AG09309 (cell line): Measurements from ENCODE around the gene ANKRD44.

Experiments
- DNase-seq: peaks from one replicate; pipeline ENCODE4 v3.0.0-alpha.2; 2010; ENCODE audit warnings: low read depth
- H3K4me3 ChIP-seq: 2 replicates; pipeline ENCODE4 v1.5.1; 2011; ENCODE audit warnings: mild to moderate bottlenecking, low read depth, low read length, moderate library complexity; ENCODE audit not compliant: control insufficient read depth
- TF ChIP-seq, protein P1 (sequence below): IDR thresholded peaks from 2 replicates; pipeline ENCODE4 v1.5.1; 2011; ENCODE audit warnings: mild to moderate bottlenecking, low read depth, low read length, inconsistent platforms; ENCODE audit not compliant: insufficient read depth, control insufficient read depth; ENCODE audit errors: missing control alignments

The ANKRD44 gene

DNA sequence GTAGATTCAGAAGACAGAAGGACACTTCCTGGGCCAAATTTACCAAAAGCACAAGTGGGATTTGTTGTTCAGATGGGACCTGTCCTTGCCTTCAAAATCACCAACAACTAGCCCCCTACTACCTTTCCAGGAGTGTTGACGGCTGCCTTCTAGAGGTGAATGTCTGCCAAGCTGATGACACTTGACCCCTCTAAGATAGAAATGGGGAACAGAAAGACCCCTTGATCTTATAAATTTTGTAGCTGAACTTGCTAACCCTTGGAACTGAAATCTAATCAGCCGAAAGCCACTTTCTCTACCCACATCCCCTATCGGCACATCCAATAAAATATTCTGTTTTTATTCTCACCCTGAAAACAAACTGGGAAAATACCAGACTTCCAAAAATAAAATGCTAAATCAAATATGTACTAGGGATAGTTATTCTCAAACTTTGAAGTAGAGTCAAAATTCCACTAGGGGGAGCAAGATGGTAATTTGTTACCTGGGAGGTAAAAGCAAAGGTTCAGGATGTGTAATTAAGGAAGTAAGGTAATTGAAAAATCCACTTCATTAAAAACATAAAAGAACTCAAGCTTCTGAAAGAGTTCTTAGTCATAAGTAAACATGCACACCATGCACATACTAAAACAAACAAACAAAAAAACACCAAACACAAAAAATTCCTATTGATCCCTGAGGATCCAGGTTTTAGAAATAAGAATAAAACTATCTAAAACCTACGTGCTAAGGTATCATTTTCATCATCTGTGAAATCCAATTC lies 119.2 kb downstream of the ANKRD44 start:
- no peak for DNase-seq
- TF ChIP-seq, protein P1, sequence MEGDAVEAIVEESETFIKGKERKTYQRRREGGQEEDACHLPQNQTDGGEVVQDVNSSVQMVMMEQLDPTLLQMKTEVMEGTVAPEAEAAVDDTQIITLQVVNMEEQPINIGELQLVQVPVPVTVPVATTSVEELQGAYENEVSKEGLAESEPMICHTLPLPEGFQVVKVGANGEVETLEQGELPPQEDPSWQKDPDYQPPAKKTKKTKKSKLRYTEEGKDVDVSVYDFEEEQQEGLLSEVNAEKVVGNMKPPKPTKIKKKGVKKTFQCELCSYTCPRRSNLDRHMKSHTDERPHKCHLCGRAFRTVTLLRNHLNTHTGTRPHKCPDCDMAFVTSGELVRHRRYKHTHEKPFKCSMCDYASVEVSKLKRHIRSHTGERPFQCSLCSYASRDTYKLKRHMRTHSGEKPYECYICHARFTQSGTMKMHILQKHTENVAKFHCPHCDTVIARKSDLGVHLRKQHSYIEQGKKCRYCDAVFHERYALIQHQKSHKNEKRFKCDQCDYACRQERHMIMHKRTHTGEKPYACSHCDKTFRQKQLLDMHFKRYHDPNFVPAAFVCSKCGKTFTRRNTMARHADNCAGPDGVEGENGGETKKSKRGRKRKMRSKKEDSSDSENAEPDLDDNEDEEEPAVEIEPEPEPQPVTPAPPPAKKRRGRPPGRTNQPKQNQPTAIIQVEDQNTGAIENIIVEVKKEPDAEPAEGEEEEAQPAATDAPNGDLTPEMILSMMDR, result peak; percentile 52
- no peak overlapping the region for H3K4me3 ChIP-seq

DNA sequence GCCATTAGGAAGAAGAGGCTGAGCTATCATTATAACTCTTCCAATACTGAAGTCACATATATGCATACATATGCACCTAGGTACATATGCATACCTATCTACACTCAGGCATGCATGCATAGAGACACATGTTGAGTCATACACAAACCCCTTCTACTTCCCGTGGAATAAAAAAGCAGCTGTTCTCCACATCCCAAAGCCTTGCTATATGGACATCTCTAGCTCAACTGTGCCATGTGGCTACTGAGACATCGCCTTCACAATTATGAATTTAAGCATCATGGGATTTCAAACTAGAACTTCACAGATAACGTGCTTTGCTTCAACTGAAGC lies 120.5 kb downstream of the ANKRD44 start:
- no peak overlapping the region for H3K4me3 ChIP-seq
- no peak for DNase-seq
- TF ChIP-seq, protein P1, result no peak

DNA sequence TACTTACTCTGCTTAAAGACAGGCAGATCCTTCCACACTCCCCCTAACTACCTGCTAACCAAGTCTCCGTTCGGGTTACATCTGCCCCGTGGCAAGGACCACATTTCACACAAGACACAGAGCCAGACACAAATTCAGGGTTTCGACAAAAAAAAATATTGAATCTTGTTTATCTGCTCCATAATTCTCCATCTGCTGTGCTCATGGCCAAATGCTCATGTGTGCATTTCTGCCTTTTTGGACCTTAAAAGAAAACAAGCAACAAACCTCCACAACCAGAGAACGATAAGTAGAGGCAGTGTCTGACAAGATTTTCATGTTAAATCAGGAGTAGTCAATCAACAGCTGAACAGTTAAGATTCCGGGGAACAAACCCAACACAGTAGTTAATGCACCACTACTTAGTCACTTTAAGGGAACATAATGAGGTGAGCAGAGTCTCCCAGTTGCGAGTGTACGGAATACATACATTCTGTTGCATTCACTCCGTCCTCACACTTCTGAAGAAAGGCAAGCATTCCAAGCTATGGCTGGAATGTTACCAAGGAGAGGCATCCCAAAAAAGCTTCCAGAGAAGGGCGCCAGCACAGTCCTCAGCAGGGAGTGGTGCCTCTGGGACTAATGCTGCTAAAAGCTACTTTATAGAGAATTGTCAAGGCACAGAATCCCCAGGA lies 121.0 kb downstream of the ANKRD44 start:
- TF ChIP-seq, protein P1, result no peak
- DNase-seq, result no peak
- H3K4me3 ChIP-seq, result no peak overlapping the region

DNA sequence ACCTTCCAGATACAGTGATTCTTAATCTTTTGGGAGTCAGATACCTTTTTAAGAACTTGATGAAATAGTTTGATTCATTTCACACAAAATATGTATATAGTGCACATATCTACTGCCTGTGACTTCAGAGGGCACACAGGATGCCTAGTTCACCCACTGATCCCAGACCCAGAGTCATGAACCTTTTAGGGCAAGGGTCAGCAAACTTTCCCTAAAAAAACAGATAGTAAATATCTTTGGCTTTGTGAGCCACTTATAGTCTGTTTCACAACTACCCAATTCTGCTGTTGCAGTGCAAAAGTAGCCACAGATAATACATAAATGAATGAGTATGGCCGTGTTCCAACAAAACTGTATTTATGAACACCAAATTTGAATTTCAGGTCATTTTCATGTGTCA lies 124.9 kb downstream of the ANKRD44 start:
- no peak overlapping the region for H3K4me3 ChIP-seq
- TF ChIP-seq, protein P1, result no peak
- no peak for DNase-seq

- no peak overlapping the region for H3K4me3 ChIP-seq
- TF ChIP-seq, protein P1, result no peak
- no peak for DNase-seq
Observed at GRCh38 chr2:197184959-197185586, 125.5 kb downstream of the ANKRD44 start.

DNA sequence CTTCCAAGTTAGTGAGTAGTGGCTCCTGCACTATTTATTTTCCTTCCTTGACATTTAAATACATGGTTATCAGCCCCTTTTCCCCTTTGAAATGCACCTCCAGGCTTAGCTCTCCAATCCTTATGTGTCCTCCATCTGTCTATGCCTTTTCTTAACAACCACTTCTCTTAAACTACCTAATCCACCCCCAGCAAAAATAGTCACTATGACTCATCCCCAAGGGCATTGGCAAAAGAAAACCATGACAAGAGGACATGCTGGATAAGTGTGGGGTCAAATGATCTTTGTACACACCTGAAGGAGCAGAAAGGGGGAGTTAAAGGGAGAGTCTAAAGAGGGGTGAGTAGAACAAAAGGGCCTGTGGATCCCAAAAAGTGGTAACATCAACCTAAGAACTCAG lies 127.2 kb downstream of the ANKRD44 start:
- TF ChIP-seq, protein P1, result peak; percentile 2
- DNase-seq, result no peak
- H3K4me3 ChIP-seq, result no peak overlapping the region
